Loucy (cell line): ENCODE data around the gene CABLES1.

Experiments
- H2AFZ ChIP-seq: fragments of 200-600 bp; sonication (generic); 2 replicates; pipeline ENCODE4 v1.6.0; 2016; ENCODE audit warnings: antibody characterized with exemption, mild to moderate bottlenecking, low read length, moderate library complexity
- H3F3A ChIP-seq: fragments of 200-600 bp; 2 replicates; pipeline ENCODE4 v1.6.0; 2016; ENCODE audit warnings: antibody characterized with exemption, low read depth, mild to moderate bottlenecking
- H3K27me3 ChIP-seq: fragments of 200-600 bp; sonication (generic); 2 replicates; pipeline ENCODE4 v1.6.1; 2014; ENCODE audit warnings: low read length, mild to moderate bottlenecking; ENCODE audit not compliant: insufficient read depth, poor library complexity, severe bottlenecking
- H3K36me3 ChIP-seq: fragments of 200-600 bp; sonication (generic); 2 replicates; pipeline ENCODE4 v1.6.1; 2016; ENCODE audit warnings: low read length; ENCODE audit not compliant: insufficient read depth
- H3K4me1 ChIP-seq: fragments of 200-600 bp; sonication (generic); 2 replicates; pipeline ENCODE4 v1.5.1; 2014; ENCODE audit warnings: low read length, mild to moderate bottlenecking; ENCODE audit not compliant: insufficient read depth, poor library complexity, severe bottlenecking
- H3K4me2 ChIP-seq: fragments of 200-600 bp; sonication (generic); 2 replicates; pipeline ENCODE4 v1.6.0; 2014; ENCODE audit warnings: antibody characterized with exemption, low read length, low read depth, mild to moderate bottlenecking; ENCODE audit not compliant: poor library complexity, severe bottlenecking
- H3K4me3 ChIP-seq: fragments of 200-600 bp; sonication (generic); 2 replicates; pipeline ENCODE4 v1.5.1; 2014; ENCODE audit warnings: low read length, mild to moderate bottlenecking, mixed read lengths; ENCODE audit not compliant: poor library complexity, severe bottlenecking
- H3K79me2 ChIP-seq: fragments of 200-600 bp; sonication (generic); 2 replicates; pipeline ENCODE4 v1.6.1; 2014; ENCODE audit warnings: low read length; ENCODE audit not compliant: insufficient read depth
- H3K9ac ChIP-seq: fragments of 200-600 bp; sonication (generic); 2 replicates; pipeline ENCODE4 v1.6.0; 2014; ENCODE audit warnings: mild to moderate bottlenecking, low read depth, low read length, moderate library complexity; ENCODE audit not compliant: poor library complexity, severe bottlenecking
- H3K9me2 ChIP-seq: fragments of 200-600 bp; sonication (generic); replicated peaks from 2 replicates; pipeline ENCODE4 v1.6.1; 2016; ENCODE audit warnings: low read depth, low read length, mixed read lengths
- H3K9me3 ChIP-seq: fragments of 200-600 bp; sonication (generic); 2 replicates; pipeline ENCODE4 v1.6.1; 2014; ENCODE audit warnings: mild to moderate bottlenecking, antibody characterized with exemption, low read length, low read depth; ENCODE audit not compliant: insufficient read depth
- H4K20me1 ChIP-seq: fragments of 200-600 bp; sonication (generic); 2 replicates; pipeline ENCODE4 v1.6.0; 2014; ENCODE audit warnings: antibody characterized with exemption, low read length, mild to moderate bottlenecking; ENCODE audit not compliant: insufficient read depth, poor library complexity, severe bottlenecking
- EZH2phosphoT487 ChIP-seq: fragments of 200-600 bp; IDR thresholded peaks from 2 replicates; pipeline ENCODE4 v1.6.1; 2018; ENCODE audit warnings: antibody characterized with exemption, mild to moderate bottlenecking, moderate library complexity, borderline replicate concordance
- TF ChIP-seq, protein P1 (sequence below): fragments of 200-600 bp; sonication (generic); conservative IDR thresholded peaks from 2 replicates; pipeline ENCODE4 v1.5.1; 2014; ENCODE audit warnings: mild to moderate bottlenecking, antibody characterized with exemption, low read length

CABLES1 gene

DNA sequence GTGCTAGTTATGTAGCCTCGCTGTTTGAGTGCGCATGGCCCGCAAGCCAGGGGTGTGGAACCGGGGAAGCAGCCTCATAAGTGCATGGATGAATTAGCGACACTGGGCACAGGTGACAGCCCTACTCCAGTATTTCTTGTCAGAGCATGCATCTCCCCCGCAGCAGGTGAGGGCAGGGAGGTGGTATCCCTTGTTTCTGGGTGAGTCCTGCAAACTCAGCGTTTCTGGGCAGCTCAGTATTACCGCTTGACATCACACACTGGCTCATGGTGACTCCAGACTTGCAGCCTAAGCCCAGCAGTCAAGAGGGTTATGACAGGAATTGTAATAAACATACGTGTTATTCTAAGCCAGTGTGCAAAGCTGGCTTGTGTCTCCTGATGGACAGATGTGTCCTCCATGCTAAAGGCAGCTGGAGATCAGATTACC is 2.5 kb downstream of the CABLES1 start:
- Histone ChIP-seq H3K4me2 (peak overlapping the region; percentile 82), H3K9ac (peak overlapping the region; percentile 68), H4K20me1 (peaks cover 7% of the 10 kb centered on the region), H3K9me3 (no peaks in the 10 kb centered on the region), H3K79me2 (peaks cover 76% of the 10 kb centered on the region), H3F3A (peaks cover 3% of the 10 kb centered on the region; the same call in 1 of the 2 replicates), H3K4me1 (peaks cover 65% of the 10 kb centered on the region), H3K27me3 (no peaks in the 10 kb centered on the region), H3K4me3 (peak overlapping the region; percentile 78), H3K9me2 (no peaks in the 10 kb centered on the region), H2AFZ (no peak overlapping the region), H3K36me3 (no peaks in the 10 kb centered on the region)
- no peak for TF ChIP-seq EZH2phosphoT487
- TF ChIP-seq, protein P1, sequence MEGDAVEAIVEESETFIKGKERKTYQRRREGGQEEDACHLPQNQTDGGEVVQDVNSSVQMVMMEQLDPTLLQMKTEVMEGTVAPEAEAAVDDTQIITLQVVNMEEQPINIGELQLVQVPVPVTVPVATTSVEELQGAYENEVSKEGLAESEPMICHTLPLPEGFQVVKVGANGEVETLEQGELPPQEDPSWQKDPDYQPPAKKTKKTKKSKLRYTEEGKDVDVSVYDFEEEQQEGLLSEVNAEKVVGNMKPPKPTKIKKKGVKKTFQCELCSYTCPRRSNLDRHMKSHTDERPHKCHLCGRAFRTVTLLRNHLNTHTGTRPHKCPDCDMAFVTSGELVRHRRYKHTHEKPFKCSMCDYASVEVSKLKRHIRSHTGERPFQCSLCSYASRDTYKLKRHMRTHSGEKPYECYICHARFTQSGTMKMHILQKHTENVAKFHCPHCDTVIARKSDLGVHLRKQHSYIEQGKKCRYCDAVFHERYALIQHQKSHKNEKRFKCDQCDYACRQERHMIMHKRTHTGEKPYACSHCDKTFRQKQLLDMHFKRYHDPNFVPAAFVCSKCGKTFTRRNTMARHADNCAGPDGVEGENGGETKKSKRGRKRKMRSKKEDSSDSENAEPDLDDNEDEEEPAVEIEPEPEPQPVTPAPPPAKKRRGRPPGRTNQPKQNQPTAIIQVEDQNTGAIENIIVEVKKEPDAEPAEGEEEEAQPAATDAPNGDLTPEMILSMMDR: no peak

DNA sequence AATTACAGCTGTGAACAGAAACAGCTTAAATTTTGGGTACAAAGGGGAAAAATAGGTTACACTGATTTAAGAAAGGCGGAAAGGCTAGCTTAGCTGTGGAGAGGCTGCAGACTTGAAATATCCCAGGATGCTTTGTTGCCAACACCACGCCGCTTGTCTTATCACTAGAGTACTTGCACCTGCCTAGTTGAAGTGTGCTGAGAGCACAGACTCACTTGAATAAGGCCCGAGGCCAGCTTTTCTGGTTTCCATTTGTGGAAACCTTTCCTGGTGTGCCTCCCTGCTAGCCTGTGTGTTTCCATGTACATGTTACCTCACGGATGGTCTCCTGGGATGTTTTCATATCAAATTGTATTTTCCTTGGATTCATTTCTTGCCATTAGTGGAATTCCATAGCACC is 3.2 kb downstream of the CABLES1 start:
- Histone ChIP-seq H3K79me2 (peaks cover 83% of the 10 kb centered on the region), H3K4me1 (peaks cover 71% of the 10 kb centered on the region), H3K9me3 (no peaks in the 10 kb centered on the region), H3K27me3 (no peaks in the 10 kb centered on the region), H3F3A (peaks cover 3% of the 10 kb centered on the region; the same call in 1 of the 2 replicates), H3K36me3 (no peaks in the 10 kb centered on the region), H4K20me1 (peaks cover 8% of the 10 kb centered on the region), H3K9ac (peak overlapping the region; percentile 68), H3K4me2 (peak overlapping the region; percentile 82), H2AFZ (no peak overlapping the region), H3K4me3 (peak overlapping the region; percentile 78), H3K9me2 (no peaks in the 10 kb centered on the region)
- TF ChIP-seq EZH2phosphoT487: no peak
- TF ChIP-seq, protein P1: no peak

DNA sequence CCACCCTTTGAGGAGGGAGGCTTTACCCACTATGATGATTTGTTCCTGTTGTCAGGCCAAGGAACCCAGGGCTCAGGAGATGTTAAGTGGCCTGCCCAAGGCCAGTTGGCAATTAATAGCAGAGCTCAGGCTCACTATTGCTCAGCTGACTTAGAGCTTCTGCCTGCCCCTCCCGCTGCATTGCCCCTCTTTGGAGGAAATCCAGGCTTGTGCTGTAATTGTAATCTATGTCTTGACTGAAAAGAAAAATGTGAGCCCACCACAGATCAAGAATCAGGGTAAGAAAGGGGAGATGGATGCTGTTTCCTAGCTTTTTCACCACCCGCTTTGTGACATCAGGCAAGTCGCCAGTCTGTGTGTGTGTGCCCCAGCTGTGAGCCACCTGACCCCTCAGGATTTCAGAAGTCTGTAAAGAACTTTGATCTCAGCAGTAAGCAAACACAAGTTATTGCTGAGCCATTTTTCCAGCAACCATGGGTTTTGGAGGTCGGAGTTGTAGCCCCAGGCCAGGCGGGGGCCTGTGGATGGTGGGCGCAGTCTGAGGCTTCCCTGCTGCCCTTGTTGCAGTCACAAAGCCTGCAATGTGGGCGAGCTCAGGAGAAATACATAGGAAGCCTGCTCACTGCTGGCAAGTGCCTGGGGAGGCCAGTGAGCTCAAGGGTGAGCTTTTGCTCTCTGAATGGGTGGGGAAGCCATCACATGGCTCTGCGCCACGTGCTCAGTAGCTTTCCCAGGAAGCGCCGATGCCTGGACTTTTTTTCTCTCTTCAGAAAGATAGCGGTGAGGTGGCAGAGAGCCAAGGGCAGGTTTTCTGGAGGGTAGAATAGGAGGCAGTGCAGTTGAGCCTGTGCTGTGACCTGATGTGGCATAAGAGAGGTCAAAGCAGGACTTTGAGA is 6.1 kb downstream of the CABLES1 start:
- peaks cover 94% of the 10 kb centered on the region for H3K79me2 ChIP-seq

More for the DNA sequence above, 6.1 kb downstream of the CABLES1 start:
- Histone ChIP-seq H3K4me2 (peak overlapping the region; percentile 82), H3K9me2 (no peaks in the 10 kb centered on the region), H3K27me3 (no peaks in the 10 kb centered on the region), H3K4me1 (peaks cover 82% of the 10 kb centered on the region), H3K4me3 (peak overlapping the region; percentile 61), H3K9me3 (no peaks in the 10 kb centered on the region), H3K36me3 (no peaks in the 10 kb centered on the region), H3F3A (peaks cover 3% of the 10 kb centered on the region; the same call in 1 of the 2 replicates), H2AFZ (no peak overlapping the region), H3K9ac (peak overlapping the region; percentile 66), H4K20me1 (peaks cover 13% of the 10 kb centered on the region)
- TF ChIP-seq, protein P1: no peak
- no peak for TF ChIP-seq EZH2phosphoT487
